GM18909 (cell line): ENCODE results near the gene LAMA5.

Source experiments
- ATAC-seq: cut with Tn5 transposase; IDR thresholded peaks from one replicate; pipeline ENCODE4 v1.9.1; 2021; ENCODE audit warnings: mild to moderate bottlenecking; ENCODE audit not compliant: unreplicated experiment, poor library complexity

LAMA5 gene

GRCh38 chr20:62298577-62299249, 68.4 kb downstream of the LAMA5 start:
- ATAC-seq = no peak

GRCh38 chr20:62297449-62298227, 69.5 kb downstream of the LAMA5 start:
- ATAC-seq = no peak

- ATAC-seq = no peak
Observed at GRCh38 chr20:62296724-62297448, 70.2 kb downstream of the LAMA5 start.

GRCh38 chr20:62294516-62294915, 72.6 kb downstream of the LAMA5 start:
- no peak for ATAC-seq

- ATAC-seq = no peak
Observed at GRCh38 chr20:62293946-62294345, 73.2 kb downstream of the LAMA5 start.

- ATAC-seq = no peak
Observed at GRCh38 chr20:62293111-62293784, 73.9 kb downstream of the LAMA5 start.

GRCh38 chr20:62292108-62292507, 75.0 kb downstream of the LAMA5 start:
- no peak for ATAC-seq

GRCh38 chr20:62291251-62292066, 75.7 kb downstream of the LAMA5 start:
- no peak for ATAC-seq

GRCh38 chr20:62289898-62290297, 77.2 kb downstream of the LAMA5 start:
- no peak for ATAC-seq

- ATAC-seq = no peak
Observed at GRCh38 chr20:62289131-62289530, 78.0 kb downstream of the LAMA5 start.

GRCh38 chr20:62288535-62289105, 78.5 kb downstream of the LAMA5 start:
- no peak for ATAC-seq

GRCh38 chr20:62287759-62288534, 79.2 kb downstream of the LAMA5 start:
- no peak for ATAC-seq

- no peak for ATAC-seq
Observed at GRCh38 chr20:62287129-62287528, 80.0 kb downstream of the LAMA5 start.

GRCh38 chr20:62286493-62287064, 80.5 kb downstream of the LAMA5 start:
- no peak for ATAC-seq

- no peak for ATAC-seq
Observed at GRCh38 chr20:62285722-62286121, 81.4 kb downstream of the LAMA5 start.

- no peak for ATAC-seq
Observed at GRCh38 chr20:62285151-62285550, 82.0 kb downstream of the LAMA5 start.

- ATAC-seq = no peak
Observed at GRCh38 chr20:62284448-62284847, 82.7 kb downstream of the LAMA5 start.

GRCh38 chr20:62282877-62283503, 84.1 kb downstream of the LAMA5 start:
- no peak for ATAC-seq
